Uterus (tissue), 4 donors: ENCODE measurements around the gene UST. TPM values are rescaled to one million over a fixed set of nuclear protein-coding genes. Genes with fewer than 3 reads are reported as not detected.
"Not testable (repeated sequence)": the region's sequence is repeated elsewhere in the genome, so short reads cannot be mapped to it uniquely, and the experiment has no call there.

Source experiments
- DNase-seq, 2 donors: peaks; one replicate each; pipeline ENCODE4 v3.0.0-alpha.2; 2019 to 2020
- H3K27ac ChIP-seq, 2 donors: fragments of 200-600 bp; sonication (generic); 1 replicate in 1 of 2; 2 replicates in 1 of 2; pipeline ENCODE4 v1.5.1; 2016 to 2018
- H3K27me3 ChIP-seq, 2 donors: fragments of 200-600 bp; sonication (generic); one replicate each; pipeline ENCODE4 v1.5.1; 2018 to 2019; ENCODE audit warnings: control low read depth in 1 of 2
- H3K36me3 ChIP-seq, 2 donors: fragments of 200-600 bp; sonication (generic); one replicate each; pipeline ENCODE4 v1.5.1; 2019; ENCODE audit warnings: control low read depth in 1 of 2
- H3K4me1 ChIP-seq, 2 donors: fragments of 200-600 bp; sonication (generic); one replicate each; pipeline ENCODE4 v1.5.1; 2018 to 2019; ENCODE audit warnings: control low read depth in 1 of 2
- H3K4me3 ChIP-seq, 2 donors: fragments of 200-600 bp; sonication (generic); 1 replicate in 1 of 2; 2 replicates in 1 of 2; pipeline ENCODE4 v1.5.1; 2018 to 2019; ENCODE audit warnings: mild to moderate bottlenecking in 1 of 2
- H3K9me3 ChIP-seq, 2 donors: fragments of 200-600 bp; sonication (generic); one replicate each; pipeline ENCODE4 v1.5.1; 2019; ENCODE audit warnings: control low read depth in 1 of 2
- POLR2A ChIP-seq, 2 donors: fragments of 450-650 bp; IDR thresholded peaks; one replicate each; pipeline ENCODE4 v1.6.1; 2016; ENCODE audit warnings: antibody characterized with exemption in 2 of 2, mild to moderate bottlenecking in 1 of 2, moderate library complexity in 1 of 2
- intact Hi-C: fragments of 100-400 bp; cut with DNase I; formaldehyde crosslinking; loops from one replicate; pipeline ENCODE4 v1.15.1; 2023; ENCODE audit warnings: low total_unique reads
- total RNA-seq, 4 donors: library from RNA; depleted of rRNA in 3 of 4; stranded (reverse); fragments of >200 nt in 3 of 4; gene quantifications; one replicate each; pipeline versions ENCODE4 v1.1.0 to v1.2.4, GENCODE V29; 2014 to 2023
- TF ChIP-seq, protein P1 (sequence below), 4 experiments: fragments of 200-600 bp in 2 of 4; fragments of 450-650 bp in 2 of 4; sonication (generic) in 2 of 4; IDR thresholded peaks; one replicate each; pipeline ENCODE4 v1.5.1; 2016 to 2019; ENCODE audit warnings: antibody characterized with exemption in 4 of 4, mild to moderate bottlenecking in 2 of 4, moderate library complexity in 1 of 4
- donor health status: DM: yes; HTN: yes; CAD: no.

Gene UST
- total RNA-seq, 4 donors from 2014 or later: 6.1 to 23.2 (median 17.2) TPM

DNA sequence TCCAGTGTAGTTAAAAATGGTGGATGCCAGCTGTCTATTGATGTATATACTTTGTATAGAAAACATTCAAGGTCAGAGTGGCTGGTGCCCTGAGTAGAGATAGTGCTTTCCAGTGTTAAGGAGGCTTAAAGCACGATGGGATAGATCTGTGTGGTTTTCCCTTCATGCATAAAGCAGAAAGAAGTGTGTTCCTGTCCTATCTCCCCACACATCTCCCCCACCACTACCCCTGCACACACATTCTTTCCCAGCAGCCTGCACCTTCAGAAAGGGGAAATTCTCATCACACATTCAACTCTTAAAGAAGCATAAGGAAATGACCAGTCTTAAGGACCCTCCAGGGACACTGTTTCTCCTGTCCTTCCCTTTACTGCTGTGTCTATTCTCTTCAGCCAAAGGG lies 349.0 kb downstream of the UST start:
- intact Hi-C loops: no loop called here
- Histone ChIP-seq H3K36me3 (no peaks in the 10 kb centered on the region), H3K9me3 (peaks cover 0 to 5% of the 10 kb centered on the region in 2 donors), H3K4me3 (no peak overlapping the region), H3K27me3 (no peaks in the 10 kb centered on the region), H3K27ac (no peak overlapping the region), H3K4me1 (no peaks in the 10 kb centered on the region)
- no peak for TF ChIP-seq POLR2A (IDR thresholded peaks at IDR 0.05)
- TF ChIP-seq, protein P1, sequence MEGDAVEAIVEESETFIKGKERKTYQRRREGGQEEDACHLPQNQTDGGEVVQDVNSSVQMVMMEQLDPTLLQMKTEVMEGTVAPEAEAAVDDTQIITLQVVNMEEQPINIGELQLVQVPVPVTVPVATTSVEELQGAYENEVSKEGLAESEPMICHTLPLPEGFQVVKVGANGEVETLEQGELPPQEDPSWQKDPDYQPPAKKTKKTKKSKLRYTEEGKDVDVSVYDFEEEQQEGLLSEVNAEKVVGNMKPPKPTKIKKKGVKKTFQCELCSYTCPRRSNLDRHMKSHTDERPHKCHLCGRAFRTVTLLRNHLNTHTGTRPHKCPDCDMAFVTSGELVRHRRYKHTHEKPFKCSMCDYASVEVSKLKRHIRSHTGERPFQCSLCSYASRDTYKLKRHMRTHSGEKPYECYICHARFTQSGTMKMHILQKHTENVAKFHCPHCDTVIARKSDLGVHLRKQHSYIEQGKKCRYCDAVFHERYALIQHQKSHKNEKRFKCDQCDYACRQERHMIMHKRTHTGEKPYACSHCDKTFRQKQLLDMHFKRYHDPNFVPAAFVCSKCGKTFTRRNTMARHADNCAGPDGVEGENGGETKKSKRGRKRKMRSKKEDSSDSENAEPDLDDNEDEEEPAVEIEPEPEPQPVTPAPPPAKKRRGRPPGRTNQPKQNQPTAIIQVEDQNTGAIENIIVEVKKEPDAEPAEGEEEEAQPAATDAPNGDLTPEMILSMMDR (IDR thresholded peaks at IDR 0.05): no peak
- DNase-seq: no peak

DNA sequence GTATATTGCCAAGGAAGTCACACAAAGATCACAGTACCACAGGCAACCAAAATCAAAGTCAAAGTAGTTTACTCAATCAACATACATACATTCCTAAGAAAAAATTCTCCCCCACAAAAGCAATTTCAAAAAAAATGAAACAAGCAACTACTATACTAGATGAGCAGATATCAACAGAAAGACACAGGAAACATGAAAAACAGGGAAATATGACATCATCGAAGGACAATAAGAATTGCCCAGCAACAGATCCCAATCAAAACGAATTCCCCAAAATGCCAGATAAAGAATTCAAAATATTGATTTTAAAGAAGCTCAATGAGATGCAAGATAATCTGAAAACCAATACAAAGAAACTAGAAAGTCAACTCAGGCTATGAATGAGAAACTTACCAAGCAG lies 351.0 kb downstream of the UST start:
- TF ChIP-seq POLR2A (IDR thresholded peaks at IDR 0.05): no peak
- TF ChIP-seq, protein P1 (IDR thresholded peaks at IDR 0.05): no peak
- no peaks in the 10 kb centered on the region for H3K4me1 ChIP-seq
- H3K27ac ChIP-seq: no peak overlapping the region
- H3K9me3 ChIP-seq: peaks cover 0 to 5% of the 10 kb centered on the region in 2 donors
- DNase-seq: no peak
- no peaks in the 10 kb centered on the region for H3K27me3 ChIP-seq
- intact Hi-C loops: no loop called here
- no peaks in the 10 kb centered on the region for H3K36me3 ChIP-seq
- H3K4me3 ChIP-seq: no peak overlapping the region

DNA sequence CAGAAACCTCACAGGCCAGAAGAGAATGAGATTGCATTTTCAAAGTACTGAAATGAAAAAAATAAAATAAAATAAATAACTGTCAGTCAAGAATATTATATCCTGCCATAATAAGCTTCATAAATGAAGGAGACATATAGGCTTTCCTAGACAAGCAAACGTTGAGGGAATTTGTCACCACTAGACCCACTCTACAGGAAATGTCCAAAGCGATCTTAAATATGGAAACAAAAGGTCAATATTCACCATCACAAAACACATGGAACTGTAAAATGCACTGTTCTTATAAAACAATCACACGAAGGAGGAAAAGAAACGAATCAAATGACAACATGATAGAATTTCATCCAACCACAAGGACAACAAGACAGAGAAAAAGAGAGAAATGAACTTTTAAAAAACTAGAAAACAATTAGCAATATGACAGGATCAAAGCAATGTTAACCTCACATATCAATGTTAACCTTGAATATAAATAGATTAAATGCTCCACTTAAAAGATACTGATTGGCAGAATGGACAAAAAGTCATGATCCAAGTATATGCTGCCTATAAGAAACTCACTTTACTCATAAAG lies 352.0 kb downstream of the UST start:
- H3K4me1 ChIP-seq: no peaks in the 10 kb centered on the region
- DNase-seq: no peak
- no peaks in the 10 kb centered on the region for H3K36me3 ChIP-seq
- H3K27me3 ChIP-seq: no peaks in the 10 kb centered on the region
- H3K27ac ChIP-seq: no peak overlapping the region
- peaks cover 0 to 5% of the 10 kb centered on the region in 2 donors for H3K9me3 ChIP-seq
- no peak overlapping the region for H3K4me3 ChIP-seq
- no peak for TF ChIP-seq POLR2A (IDR thresholded peaks at IDR 0.05)
- TF ChIP-seq, protein P1 (IDR thresholded peaks at IDR 0.05): no peak
- intact Hi-C loops: no loop called here

DNA sequence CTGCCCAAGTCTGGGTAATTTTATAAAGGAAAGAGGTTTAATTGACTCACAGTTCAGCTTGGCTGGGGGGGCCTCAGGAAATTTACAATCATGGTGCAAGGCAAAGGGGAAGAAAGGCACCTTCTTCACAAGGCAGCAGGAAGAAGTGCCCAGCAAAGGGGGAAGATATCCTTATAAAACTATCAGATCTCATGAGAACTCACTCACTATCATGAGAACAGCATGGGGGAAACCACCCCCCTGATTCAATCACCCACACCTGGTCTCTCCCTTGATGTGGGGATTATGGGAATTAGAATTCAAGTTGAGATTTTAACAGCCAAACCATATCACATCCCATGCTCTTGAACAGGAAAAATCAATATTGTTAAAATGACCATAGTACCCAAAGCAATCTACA lies 355.5 kb downstream of the UST start:
- H3K4me3 ChIP-seq: no peak overlapping the region

DNA sequence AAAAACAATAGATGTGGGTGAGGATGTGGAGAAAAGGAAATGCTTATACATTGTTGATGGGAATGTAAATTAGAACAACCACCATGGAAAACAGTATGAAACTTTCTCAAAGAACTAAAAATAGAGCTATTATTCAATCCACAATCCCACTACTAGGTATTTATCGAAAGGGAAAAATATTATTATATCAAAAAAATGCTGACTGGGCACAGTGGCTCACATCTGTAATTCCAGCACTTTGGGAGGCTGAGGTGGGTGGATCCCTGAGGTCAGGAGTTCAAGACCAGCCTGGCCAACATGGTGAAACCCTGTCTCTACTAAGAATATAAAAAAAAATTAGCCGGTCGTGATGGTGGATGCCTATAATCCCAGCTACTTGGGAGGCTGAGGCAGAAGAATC lies 357.1 kb downstream of the UST start:
- intact Hi-C loops, DNase-seq, H3K9me3 ChIP-seq: not testable (repeated sequence)

More for the DNA sequence above, 355.5 kb downstream of the UST start:
- H3K4me1 ChIP-seq: no peaks in the 10 kb centered on the region
- no peak overlapping the region for H3K27ac ChIP-seq
- no peak for DNase-seq
- intact Hi-C loops: no loop called here
- TF ChIP-seq, protein P1 (IDR thresholded peaks at IDR 0.05): no peak
- no peak for TF ChIP-seq POLR2A (IDR thresholded peaks at IDR 0.05)
- H3K36me3 ChIP-seq: no peaks in the 10 kb centered on the region
- H3K9me3 ChIP-seq: peaks cover 0 to 5% of the 10 kb centered on the region in 2 donors
- H3K27me3 ChIP-seq: no peaks in the 10 kb centered on the region

DNA sequence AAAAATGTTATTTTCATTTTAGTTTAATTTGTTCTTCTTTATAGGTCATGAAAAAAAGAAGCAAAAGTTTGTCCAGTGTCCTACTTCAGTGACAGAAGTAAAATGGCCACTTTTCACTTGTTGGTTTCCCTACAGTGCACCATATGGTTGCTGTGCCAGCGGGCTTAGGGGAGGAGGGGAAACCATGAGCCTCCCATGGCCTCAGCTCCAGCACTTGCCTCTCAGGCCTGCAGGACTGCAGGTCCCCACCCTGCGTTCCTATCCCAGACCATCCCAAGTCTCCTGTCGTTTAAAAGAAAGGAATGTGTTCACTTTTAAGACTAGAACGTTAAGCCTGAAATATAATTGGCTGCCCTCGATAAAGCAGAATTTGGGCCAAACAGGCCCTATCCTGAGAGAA lies 360.7 kb downstream of the UST start:
- intact Hi-C loops: no loop called here

More for the DNA sequence above, 357.1 kb downstream of the UST start:
- H3K4me3 ChIP-seq, H3K4me1 ChIP-seq, H3K36me3 ChIP-seq, H3K27me3 ChIP-seq, H3K27ac ChIP-seq: not testable (repeated sequence)

More for the DNA sequence above, 360.7 kb downstream of the UST start:
- no peaks in the 10 kb centered on the region for H3K27me3 ChIP-seq
- no peak overlapping the region for H3K27ac ChIP-seq
- no peak for TF ChIP-seq POLR2A (IDR thresholded peaks at IDR 0.05)
- TF ChIP-seq, protein P1 (IDR thresholded peaks at IDR 0.05): no peak
- no peaks in the 10 kb centered on the region for H3K36me3 ChIP-seq
- DNase-seq: no peak
- no peak overlapping the region for H3K4me3 ChIP-seq
- H3K9me3 ChIP-seq: no peaks in the 10 kb centered on the region
- no peaks in the 10 kb centered on the region for H3K4me1 ChIP-seq
